ENCODE measurements around the gene SLIT3.

Gene SLIT3

GRCh38 chr5:169174923-169175322 lies 126.0 kb downstream of the SLIT3 start:
- no peak for DNase-seq (ENCODE audit: low read depth)

DNA sequence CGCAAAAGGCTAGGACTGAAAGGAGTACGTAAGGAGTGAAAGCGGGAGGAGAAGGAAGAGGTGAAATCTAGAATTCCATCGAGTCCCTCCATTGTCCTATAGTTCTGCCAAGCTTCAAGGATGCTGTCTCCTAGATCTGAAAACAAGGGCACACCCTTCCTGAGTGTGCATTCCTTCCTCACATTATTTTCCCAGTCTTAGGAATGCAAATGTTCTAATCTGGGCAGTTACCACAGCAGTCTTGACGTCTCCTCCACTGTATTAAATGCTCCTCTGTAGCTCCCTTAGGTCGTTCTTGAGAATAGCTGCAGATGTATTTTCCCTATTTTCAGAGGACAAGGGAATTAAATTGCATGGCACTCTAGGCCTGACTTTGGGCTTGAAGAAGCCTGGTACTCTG lies 127.6 kb downstream of the SLIT3 start:
- no peak for DNase-seq (ENCODE audit: low read depth)

GRCh38 chr5:169171515-169171914 lies 129.4 kb downstream of the SLIT3 start:
- no peak for DNase-seq (ENCODE audit: low read depth)

DNA sequence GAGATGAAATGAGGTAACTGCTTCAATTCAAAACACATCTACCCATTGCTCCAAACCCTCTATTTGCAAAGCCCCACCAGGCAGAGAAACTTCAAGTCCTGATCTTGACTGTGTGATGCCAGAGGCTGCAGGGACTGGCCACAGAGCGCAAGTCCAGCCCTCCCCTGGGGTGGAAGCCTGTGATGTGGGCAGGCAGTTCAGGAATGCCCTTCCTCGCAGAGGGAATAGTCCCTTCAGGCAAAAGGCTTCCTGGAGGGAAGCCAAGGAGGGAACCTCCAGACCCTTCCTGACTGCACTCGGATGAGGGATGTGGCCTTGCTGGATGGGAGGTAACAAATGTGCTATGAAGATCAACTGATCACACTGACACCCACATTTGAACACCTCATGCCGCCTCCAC lies 131.2 kb downstream of the SLIT3 start:
- DNase-seq (ENCODE audit: low read depth) = no peak

DNA sequence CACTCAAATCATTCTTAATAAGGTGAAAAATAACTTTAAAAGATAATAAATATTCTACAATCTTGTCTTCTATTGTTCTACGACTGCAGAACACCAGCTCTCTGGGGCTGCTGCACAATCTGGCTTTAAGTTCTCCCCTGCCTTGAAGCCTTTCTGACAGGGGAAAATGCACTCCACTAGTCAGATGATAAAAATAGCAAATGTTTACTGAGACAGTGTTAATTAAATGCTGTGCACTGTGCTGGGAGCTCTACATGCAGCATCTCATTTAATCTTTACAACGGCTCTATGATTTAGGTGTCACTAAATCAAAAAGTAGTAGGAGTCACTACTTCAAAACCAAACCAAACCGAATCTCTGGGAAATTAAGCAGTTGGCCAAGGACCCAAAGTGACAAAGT lies 132.7 kb downstream of the SLIT3 start:
- no peak for DNase-seq (ENCODE audit: low read depth)

DNA sequence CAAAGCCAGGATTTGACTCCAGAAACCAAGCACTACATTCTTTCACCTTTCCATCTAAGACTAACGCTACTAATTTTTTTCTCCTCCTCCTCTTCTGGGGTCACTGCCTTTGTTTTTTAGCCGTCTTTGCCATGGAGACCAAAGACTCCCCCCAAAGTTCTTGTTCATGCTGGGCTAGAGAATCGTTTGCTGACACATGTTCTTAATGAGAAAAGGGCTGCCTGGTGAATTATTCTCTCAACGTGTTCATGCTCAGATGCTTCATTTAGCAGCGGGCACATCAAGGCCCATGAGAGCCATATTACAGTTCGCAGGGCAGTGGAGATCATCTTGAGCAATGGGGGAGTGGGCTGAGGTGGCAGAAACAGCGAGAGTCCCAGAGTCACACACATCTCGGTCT lies 134.9 kb downstream of the SLIT3 start:
- DNase-seq (ENCODE audit: low read depth) = no peak

DNA sequence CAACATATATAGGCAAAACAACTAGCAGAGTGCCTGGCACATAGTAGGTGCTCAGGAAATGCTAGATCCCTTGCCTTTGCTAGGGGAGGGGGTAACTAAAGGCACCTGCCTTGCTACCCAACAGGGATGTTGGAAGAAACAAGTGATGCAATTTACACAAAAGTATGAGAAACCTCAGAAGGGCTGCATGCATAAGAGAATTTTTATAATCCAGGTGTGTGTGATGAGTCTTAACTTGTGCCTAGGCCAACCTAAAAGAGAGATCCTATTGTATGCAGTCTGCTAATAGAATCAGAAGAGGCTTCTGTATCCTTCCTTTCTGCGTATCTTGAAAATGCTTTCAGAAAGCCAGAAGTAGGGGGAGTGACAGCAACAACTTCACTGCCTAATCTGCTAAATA lies 135.9 kb downstream of the SLIT3 start:
- DNase-seq (ENCODE audit: low read depth) = no peak

DNA sequence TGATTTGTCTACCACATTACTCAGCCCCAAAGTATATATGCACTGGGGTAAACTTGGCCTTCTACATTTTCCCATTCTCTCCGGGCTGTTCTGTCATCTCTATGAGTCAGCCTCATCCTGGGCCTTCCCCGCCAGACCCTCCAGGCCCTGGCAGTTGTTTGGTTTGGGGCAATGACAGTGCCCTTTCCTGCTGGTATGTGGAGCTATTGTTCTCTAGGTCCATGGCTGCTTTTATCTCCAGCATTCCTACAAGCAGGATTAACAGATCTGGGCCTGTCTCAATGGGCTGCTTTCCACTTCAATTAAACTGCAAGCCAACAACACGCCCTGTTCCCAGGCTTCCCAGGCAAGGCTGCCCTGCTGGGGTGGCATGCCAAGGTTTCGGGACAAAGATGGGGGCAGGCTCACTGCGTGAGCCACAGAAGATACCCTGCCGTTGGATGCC lies 136.4 kb downstream of the SLIT3 start:
- no peak for DNase-seq (ENCODE audit: low read depth)

- DNase-seq (ENCODE audit: low read depth) = no peak
Observed at GRCh38 chr5:169162407-169162806, 138.5 kb downstream of the SLIT3 start.

DNA sequence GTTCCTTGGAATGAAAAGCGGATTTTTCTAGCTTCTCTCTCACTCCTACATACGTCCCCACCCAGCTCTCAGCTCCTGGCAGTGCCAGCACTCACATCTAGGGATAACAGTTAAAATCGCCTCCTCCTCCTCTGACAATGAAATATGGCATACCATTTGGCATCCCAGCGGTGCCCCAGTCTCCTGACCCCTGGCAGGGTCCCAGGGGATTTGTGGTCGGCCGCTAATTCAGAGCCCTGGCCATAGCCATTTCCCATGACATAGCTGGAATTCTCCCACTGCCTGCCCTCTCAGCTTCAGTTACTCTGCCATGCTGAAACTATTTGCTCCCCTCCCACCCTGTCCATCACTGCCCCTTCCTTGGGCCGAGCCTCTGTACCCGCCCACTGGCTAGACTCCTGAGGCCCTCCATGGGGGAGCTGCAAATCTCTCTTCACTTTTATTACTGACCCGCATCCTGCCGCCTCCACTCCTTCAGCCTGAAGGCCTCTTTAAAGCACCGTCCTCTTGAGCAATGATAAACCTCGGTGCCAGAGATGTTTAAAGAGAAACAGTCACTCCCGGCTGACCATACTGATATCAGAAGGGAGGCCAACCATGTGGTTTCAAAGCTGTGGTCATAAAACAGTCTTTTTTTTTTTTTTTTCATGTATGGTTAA lies 139.8 kb downstream of the SLIT3 start:
- DNase-seq (ENCODE audit: low read depth) = no peak

DNA sequence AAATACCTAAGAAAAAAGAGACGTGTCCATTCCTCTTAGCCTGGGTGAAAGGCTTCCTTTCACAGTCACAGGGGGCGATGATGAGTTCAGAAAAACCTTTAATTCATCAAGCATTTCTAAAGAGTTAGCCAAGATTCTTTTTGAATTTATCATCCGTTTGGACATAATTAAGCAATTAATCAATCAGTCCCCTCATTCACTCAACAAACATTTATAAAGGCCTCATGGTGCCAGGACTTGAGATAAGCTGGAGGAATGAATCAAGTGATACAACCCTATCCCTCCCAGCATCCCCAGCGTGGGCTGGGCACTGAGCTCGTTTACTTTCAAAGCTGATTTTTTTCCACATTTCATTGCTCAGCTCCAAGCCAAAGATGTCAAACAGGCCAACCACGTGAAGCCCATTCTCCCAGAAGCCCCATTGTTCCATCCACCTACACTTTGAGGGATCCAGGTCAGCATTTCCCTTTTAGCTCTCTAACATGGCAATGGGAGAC lies 140.5 kb downstream of the SLIT3 start:
- DNase-seq (ENCODE audit: low read depth) = no peak

DNA sequence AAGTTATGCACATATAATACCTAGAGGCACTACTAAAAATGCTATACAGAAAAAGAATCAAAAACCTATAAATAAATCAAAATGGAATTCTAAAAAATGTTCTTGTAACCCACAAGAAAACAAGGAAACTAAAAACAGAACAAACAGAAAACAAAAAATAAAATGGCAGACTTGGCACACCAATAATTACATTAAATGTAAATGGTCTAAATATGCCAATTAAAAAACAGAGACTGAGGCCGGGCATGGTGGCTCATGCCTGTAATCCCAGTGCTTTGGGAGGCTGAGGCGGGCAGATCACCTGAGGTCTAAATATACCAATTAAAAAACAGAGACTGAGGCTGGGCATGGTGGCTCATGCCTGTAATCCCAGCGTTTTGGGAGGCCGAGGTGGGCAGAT lies 142.2 kb downstream of the SLIT3 start:
- no peak for DNase-seq (ENCODE audit: low read depth)

DNA sequence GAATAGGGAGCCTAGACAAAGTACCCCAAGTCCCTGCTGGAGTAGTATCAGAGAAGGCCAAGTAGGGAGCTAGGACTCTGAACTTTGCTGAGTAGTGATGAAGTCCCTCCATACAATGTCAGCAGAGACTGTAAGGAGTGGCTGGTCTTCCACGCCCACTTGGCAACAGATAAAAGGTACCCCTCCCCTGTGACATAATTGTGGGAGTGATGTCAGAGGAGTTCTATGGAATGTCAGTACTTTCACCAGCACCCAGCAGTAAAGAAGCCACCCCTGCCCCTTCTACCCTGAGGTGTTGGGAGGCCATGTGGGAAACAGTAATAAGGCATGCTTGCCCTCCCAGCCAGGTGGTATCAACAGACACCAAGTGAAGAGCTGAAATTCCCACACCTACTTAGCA lies 143.9 kb downstream of the SLIT3 start:
- DNase-seq (ENCODE audit: low read depth) = no peak

GRCh38 chr5:169154679-169155078 lies 146.3 kb downstream of the SLIT3 start:
- DNase-seq (ENCODE audit: low read depth) = no peak

DNA sequence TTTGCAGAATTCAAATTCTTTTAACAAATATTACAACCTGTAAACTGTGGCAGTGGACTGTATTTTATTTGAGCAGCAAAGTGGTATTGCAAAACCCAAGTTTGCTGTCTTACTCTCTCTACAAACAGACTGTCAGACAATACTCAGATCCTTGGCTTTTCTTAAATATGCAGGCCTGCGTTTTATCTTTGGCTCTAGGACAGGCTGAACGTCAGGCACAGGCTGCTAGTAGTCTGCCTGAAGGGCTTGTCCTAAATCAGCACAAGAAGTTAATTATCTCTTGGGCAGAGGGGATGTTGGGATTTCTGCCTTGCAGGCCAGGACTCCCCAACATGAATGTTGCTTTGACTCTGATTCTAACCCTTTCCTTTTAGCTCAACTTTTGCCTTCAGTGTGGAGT lies 147.5 kb downstream of the SLIT3 start:
- no peak for DNase-seq (ENCODE audit: low read depth)

GRCh38 chr5:169152946-169153345 lies 148.0 kb downstream of the SLIT3 start:
- DNase-seq (ENCODE audit: low read depth) = no peak

- DNase-seq (ENCODE audit: low read depth) = no peak
Observed at GRCh38 chr5:169152453-169152852, 148.5 kb downstream of the SLIT3 start.

- DNase-seq (ENCODE audit: low read depth) = no peak
Observed at GRCh38 chr5:169151051-169151805, 149.7 kb downstream of the SLIT3 start.

GRCh38 chr5:169150108-169150507 lies 150.8 kb downstream of the SLIT3 start:
- DNase-seq (ENCODE audit: low read depth) = no peak

DNA sequence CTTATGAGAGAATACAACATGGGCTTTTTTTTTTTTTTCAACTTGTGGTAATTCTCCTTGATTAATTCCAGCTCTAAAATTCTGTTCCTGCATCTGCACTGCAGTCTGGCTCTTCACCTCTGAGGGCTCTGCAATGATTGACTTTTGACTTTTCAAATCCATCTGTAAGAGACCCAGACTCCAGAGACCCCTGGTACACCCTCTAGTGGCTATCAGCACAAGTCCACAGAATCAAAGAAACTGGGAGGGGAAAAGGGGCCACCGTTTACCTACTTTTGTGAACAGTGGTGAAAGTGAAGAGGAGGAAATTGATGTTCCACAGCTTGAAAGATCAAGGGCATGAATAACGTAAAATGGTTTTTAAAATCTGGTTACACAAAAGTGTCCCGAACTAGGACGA lies 151.6 kb downstream of the SLIT3 start:
- DNase-seq (ENCODE audit: low read depth) = no peak

GRCh38 chr5:169148138-169148740 lies 152.7 kb downstream of the SLIT3 start:
- no peak for DNase-seq (ENCODE audit: low read depth)

DNA sequence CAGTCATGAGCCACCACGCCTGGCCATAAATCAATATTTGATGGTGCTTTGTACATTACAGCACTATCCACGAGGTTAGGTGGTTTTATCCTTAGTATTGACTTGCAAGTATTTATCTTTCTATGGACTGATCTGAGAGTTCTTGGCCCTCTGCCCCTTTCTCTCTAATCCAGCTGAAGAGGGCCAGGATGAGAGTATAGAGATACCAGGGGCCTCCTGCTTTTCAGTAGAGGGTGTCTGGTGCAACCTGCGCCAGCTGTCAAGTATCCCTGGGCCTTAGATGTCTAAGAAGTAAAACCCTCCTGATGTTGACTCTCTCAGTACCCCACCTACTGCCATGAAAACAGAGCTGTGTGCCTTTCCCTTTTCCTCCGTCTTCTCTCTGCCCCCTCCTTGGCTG lies 153.4 kb downstream of the SLIT3 start:
- DNase-seq (ENCODE audit: low read depth) = no peak

DNA sequence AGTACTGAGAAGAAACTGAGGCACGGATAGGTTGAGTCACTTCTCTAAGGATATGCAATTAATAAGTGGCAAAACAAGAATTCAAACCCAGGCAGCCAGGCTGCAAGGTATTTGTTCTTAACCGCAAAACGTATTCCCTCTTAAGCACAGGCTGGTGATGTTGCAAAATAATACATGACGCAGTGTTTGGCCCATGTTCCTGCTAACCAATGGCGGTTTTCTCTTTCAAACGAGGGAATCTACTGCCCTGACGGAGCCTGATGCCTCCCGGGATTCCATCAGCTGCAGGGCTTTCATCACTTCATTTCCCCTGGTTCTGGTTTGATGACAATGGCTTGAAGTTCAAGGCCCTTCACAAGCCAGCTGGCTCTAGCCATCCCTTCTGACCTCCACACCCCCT lies 154.8 kb downstream of the SLIT3 start:
- DNase-seq (ENCODE audit: low read depth) = no peak
